Liver (tissue), 9 donors: Measurements from ENCODE around the gene GNB5. TPM values are rescaled to one million over a fixed set of nuclear protein-coding genes. Genes with fewer than 3 reads are reported as not detected.

ENCODE experiments used
- DNase-seq: peaks from one replicate; pipeline ENCODE4 v3.0.0-alpha.2; 2017; ENCODE audit warnings: low spot score
- H3K27ac ChIP-seq, 2 donors: one replicate each; pipeline ENCODE4 v1.7.0; 2013; ENCODE audit warnings: inconsistent platforms in 2 of 2, low read length in 2 of 2, control low read depth in 1 of 2, low read depth in 1 of 2, mild to moderate bottlenecking in 1 of 2
- H3K27me3 ChIP-seq, 4 donors: one replicate each; pipeline versions ENCODE4 v1.6.1 to v1.7.0; 2013; ENCODE audit warnings: low read length in 3 of 4, inconsistent platforms in 1 of 4, mild to moderate bottlenecking in 1 of 4, moderate library complexity in 1 of 4; ENCODE audit not compliant: control insufficient read depth in 4 of 4, insufficient read depth in 4 of 4
- H3K36me3 ChIP-seq, 4 donors: one replicate each; pipeline versions ENCODE4 v1.6.1 to v1.7.0; 2013; ENCODE audit warnings: low read length in 3 of 4, mild to moderate bottlenecking in 3 of 4, low read depth in 1 of 4, moderate library complexity in 1 of 4; ENCODE audit not compliant: control insufficient read depth in 4 of 4, insufficient read depth in 3 of 4
- H3K4me1 ChIP-seq, 4 donors: one replicate each; pipeline versions ENCODE4 v1.6.1 to v1.7.0; 2013; ENCODE audit warnings: low read length in 3 of 4, mild to moderate bottlenecking in 3 of 4, moderate library complexity in 1 of 4; ENCODE audit not compliant: control insufficient read depth in 4 of 4, insufficient read depth in 4 of 4
- H3K4me3 ChIP-seq, 3 donors: one replicate each; pipeline versions ENCODE4 v1.6.1 to v1.7.0; 2013; ENCODE audit warnings: low read length in 3 of 3, control low read depth in 1 of 3, low read depth in 1 of 3, mild to moderate bottlenecking in 1 of 3
- H3K9ac ChIP-seq, 2 donors: one replicate each; pipeline ENCODE4 v1.7.0; 2013; ENCODE audit warnings: low read length in 2 of 2, mild to moderate bottlenecking in 2 of 2, moderate library complexity in 2 of 2, control low read depth in 1 of 2, low read depth in 1 of 2
- H3K9me3 ChIP-seq, 4 donors: one replicate each; pipeline versions ENCODE4 v1.6.1 to v1.7.0; 2013; ENCODE audit warnings: low read length in 3 of 4; ENCODE audit not compliant: control insufficient read depth in 4 of 4
- CTCF ChIP-seq: fragments of 150-350 bp; IDR thresholded peaks from 2 replicates; pipeline ENCODE4 v1.5.1; 2017; ENCODE audit warnings: improper control_type of control experiment, low read depth, low read length; ENCODE audit not compliant: missing input control
- EGR1 ChIP-seq, 2 donors: IDR thresholded peaks; 2 replicates each; pipeline ENCODE4 v1.6.1; 2016 to 2018; ENCODE audit warnings: antibody characterized with exemption in 2 of 2, low read depth in 2 of 2
- HNF4G ChIP-seq: IDR thresholded peaks from 2 replicates; pipeline ENCODE4 v1.6.1; 2016; ENCODE audit warnings: antibody characterized with exemption
- MAX ChIP-seq: IDR thresholded peaks from 2 replicates; pipeline ENCODE4 v1.6.1; 2016; ENCODE audit warnings: antibody characterized with exemption
- NR2F2 ChIP-seq: IDR thresholded peaks from 2 replicates; pipeline ENCODE4 v1.6.1; 2016; ENCODE audit warnings: antibody characterized with exemption
- RAD21 ChIP-seq, 2 donors: IDR thresholded peaks; 2 replicates each; pipeline ENCODE4 v1.6.1; 2016; ENCODE audit warnings: antibody characterized with exemption in 2 of 2, mild to moderate bottlenecking in 2 of 2
- REST ChIP-seq: IDR thresholded peaks from 2 replicates; pipeline ENCODE4 v1.6.1; 2016; ENCODE audit warnings: antibody characterized with exemption, mild to moderate bottlenecking
- RXRA ChIP-seq, 2 donors: IDR thresholded peaks; 2 replicates each; pipeline ENCODE4 v1.6.1; 2017 to 2018; ENCODE audit warnings: antibody characterized with exemption in 2 of 2, mild to moderate bottlenecking in 1 of 2
- TAF1 ChIP-seq: conservative IDR thresholded peaks from 2 replicates; pipeline ENCODE4 v1.6.1; 2016; ENCODE audit warnings: antibody characterized with exemption, mild to moderate bottlenecking
- YY1 ChIP-seq: IDR thresholded peaks from 2 replicates; pipeline ENCODE4 v1.6.1; 2016; ENCODE audit warnings: antibody characterized with exemption, mild to moderate bottlenecking
- ZBTB33 ChIP-seq: IDR thresholded peaks from 2 replicates; pipeline ENCODE4 v1.6.1; 2016; ENCODE audit warnings: antibody characterized with exemption
- WGBS: extraction: QIAGEN DNeasy Blood & Tissue Kit; methylation state at CpG from one replicate; pipeline ENCODE4 v1.1.7; 2013; 5-methylcytosine and 5-hydroxymethylcytosine counted together
- polyA plus RNA-seq, 2 donors: library from polyadenylated mRNA; stranded (reverse) in 1 of 2; unstranded in 1 of 2; fragments of 200-250 nt in 1 of 2; fragments of >200 nt in 1 of 2; fragmentation: Nextera tagmentation in 1 of 2; extraction: Ambion mirVana in 1 of 2; gene quantifications; one replicate each; pipeline versions ENCODE4 v1.2.1 to v1.2.3, GENCODE V29; 2013 to 2015
- total RNA-seq, 2 donors: library from RNA; depleted of rRNA; stranded (reverse); fragments of >200 nt; gene quantifications; one replicate each; pipeline ENCODE4 v1.2.3, GENCODE V29; 2014
- donor health status: healthy.
- donor health status: healthy.
- donor health status: healthy.
- donor health status: healthy.
- donor health status: healthy.

Gene GNB5
- total and polyA plus RNA-seq, 4 donors = 13.7 to 19.2 (median 15.7) TPM

GRCh38 chr15:52183562-52184173 lies 7.5 kb downstream of the GNB5 start:
- no peak overlapping the region for H3K9ac ChIP-seq
- H3K9me3 ChIP-seq = no peaks in the 10 kb centered on the region
- no peaks in the 10 kb centered on the region for H3K27me3 ChIP-seq
- DNase-seq = no peak
- H3K36me3 ChIP-seq = no peaks in the 10 kb centered on the region
- peaks cover 6 to 24% (median 12%) of the 10 kb centered on the region in 4 donors for H3K4me1 ChIP-seq
- TF ChIP-seq REST = no peak
- no peak for TF ChIP-seq YY1
- TF ChIP-seq CTCF = peak; percentile 69
- no peak for TF ChIP-seq NR2F2
- TF ChIP-seq HNF4G = no peak
- no peak for TF ChIP-seq EGR1 (IDR thresholded peaks at IDR 0.05; ENCODE audit: low read depth in 2 of 2)
- TF ChIP-seq RAD21 (IDR thresholded peaks at IDR 0.05) = peak; percentile 73 to 78
- no peak for TF ChIP-seq TAF1
- 52% methylated on average over 2 of the region's 2 CpGs for WGBS
- no peak overlapping the region for H3K27ac ChIP-seq
- H3K4me3 ChIP-seq = no peak overlapping the region

- no peaks in the 10 kb centered on the region for H3K27me3 ChIP-seq
- H3K4me1 ChIP-seq = peaks cover 6 to 26% (median 14%) of the 10 kb centered on the region in 4 donors
- H3K9ac ChIP-seq = no peak overlapping the region
- no peaks in the 10 kb centered on the region for H3K36me3 ChIP-seq
- 83% methylated on average over 6 of the region's 6 CpGs for WGBS
- no peaks in the 10 kb centered on the region for H3K9me3 ChIP-seq
- no peak overlapping the region for H3K4me3 ChIP-seq
- H3K27ac ChIP-seq = no peak overlapping the region
- no peak for TF ChIP-seq MAX
- no peak for TF ChIP-seq RXRA (IDR thresholded peaks at IDR 0.05)
- no peak for TF ChIP-seq CTCF
- no peak for TF ChIP-seq YY1
- TF ChIP-seq ZBTB33 = no peak
- DNase-seq = no peak
Observed at GRCh38 chr15:52181938-52182780, 9.0 kb downstream of the GNB5 start.
